ENCODE measurements around the gene DUOX2.
"Not testable (repeated sequence)": the region's sequence is repeated elsewhere in the genome, so short reads cannot be mapped to it uniquely, and the experiment has no call there.

DUOX2 gene

GRCh38 chr15:45118131-45118588 lies 4.2 kb upstream of the DUOX2 start:
- peak; percentile 83 for DNase-seq

- DNase-seq, result no peak
Measured at GRCh38 chr15:45117308-45118130, 3.5 kb upstream of the DUOX2 start.

DNA sequence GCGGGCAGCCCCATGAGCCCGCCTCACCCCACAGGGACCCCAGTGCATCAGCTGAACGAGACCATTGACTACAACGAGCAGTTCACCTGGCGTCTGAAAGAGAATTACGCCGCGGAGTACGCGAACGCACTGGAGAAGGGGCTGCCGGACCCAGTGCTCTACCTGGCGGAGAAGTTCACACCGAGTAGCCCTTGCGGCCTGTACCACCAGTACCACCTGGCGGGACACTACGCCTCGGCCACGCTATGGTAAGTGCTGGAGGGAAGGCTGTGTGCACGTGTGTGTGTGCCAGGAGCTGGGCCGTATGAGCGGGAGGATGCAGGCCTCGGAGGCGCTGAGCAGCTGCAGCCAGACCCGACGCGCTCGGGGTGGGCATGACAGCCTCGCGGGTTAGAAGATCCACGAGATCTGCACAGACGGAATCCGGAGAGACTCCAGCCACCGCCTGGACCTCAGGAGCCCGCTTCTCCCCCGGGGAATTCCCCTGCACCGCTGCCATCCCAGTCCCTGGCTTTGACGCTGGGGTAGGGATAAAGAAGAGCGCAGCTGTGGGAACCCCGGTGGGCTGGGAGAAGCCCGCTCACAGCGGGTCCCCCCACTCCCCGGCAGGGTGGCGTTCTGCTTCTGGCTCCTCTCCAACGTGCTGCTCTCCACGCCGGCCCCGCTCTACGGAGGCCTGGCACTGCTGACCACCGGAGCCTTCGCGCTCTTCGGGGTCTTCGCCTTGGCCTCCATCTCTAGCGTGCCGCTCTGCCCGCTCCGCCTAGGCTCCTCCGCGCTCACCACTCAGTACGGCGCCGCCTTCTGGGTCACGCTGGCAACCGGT lies 2.7 kb upstream of the DUOX2 start:
- DNase-seq, result no peak

- DNase-seq, result no peak
Measured at GRCh38 chr15:45116006-45116481, 2.1 kb upstream of the DUOX2 start.

DNA sequence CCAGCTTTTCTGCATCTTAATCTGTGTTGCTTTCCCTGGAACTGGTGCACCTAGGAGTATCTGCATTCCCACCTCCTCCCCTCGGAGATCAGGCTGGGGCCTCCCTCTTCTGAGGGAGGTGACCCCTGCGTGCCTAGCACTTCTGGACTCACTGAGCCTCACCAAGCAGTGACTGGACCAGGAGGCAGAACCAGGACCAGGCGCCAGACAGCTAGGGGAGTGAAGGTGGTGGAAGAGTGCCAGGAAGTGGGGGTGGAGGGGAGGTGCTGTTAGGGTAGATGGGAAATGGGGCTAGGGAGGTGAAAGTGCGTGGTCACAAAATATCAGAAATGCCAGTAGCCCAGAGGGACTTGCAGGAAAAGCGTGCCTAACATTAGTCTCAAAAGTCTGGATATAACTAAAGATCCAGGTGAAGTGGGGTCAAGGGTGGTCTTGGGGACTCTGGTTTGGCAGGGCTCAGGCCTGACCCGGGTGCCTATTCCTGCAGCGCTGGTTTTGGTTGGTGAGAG lies 1.4 kb upstream of the DUOX2 start:
- no peak for DNase-seq

DNA sequence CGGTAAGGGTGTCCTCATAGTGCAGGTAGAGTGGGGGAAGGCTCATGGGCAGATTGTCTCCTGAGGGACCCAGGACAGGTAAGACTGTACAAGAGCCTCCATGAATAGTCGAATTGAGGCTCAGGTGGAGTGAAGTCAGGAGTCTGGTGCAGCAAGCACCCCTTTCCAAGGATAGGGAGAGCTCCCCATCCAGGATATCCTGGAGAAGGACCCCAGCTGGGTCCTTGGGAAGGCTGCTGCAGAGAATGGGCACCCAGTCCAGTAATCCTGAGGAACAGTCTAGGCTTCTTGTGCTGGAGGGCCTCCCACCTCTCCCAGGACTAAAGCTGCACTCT lies 746 bp upstream of the DUOX2 start:
- no peak for DNase-seq

DNA sequence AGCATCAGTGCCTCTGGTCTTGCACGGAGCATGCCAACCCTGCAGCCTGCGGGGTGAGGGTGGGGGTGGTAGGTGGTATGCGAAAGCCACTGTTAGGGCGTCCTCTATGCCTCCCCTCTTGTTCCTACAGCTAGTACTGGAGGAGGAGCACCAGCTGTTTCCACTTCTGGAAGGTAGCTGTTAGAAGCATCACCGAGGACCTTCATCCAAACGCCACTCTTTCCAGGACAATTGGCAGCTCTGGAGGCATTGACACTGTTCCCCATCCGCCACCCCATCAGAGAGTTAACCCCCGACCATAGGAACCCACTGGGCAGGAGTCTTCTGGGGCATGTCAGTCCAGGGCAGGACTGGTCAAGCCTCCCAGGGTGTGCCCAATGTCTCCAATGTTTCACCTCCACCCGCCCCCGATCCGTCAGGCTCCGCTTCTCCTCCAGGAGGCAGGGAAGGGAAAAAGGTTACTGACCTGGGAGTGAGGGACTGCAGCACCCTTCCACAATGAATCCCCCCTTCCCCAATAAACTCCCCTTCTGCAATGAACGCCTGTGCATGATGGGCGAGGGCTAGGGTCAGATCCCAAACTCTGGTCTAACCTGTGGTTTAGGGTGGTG lies 487 bp downstream of the DUOX2 start:
- DNase-seq, result no peak

DNA sequence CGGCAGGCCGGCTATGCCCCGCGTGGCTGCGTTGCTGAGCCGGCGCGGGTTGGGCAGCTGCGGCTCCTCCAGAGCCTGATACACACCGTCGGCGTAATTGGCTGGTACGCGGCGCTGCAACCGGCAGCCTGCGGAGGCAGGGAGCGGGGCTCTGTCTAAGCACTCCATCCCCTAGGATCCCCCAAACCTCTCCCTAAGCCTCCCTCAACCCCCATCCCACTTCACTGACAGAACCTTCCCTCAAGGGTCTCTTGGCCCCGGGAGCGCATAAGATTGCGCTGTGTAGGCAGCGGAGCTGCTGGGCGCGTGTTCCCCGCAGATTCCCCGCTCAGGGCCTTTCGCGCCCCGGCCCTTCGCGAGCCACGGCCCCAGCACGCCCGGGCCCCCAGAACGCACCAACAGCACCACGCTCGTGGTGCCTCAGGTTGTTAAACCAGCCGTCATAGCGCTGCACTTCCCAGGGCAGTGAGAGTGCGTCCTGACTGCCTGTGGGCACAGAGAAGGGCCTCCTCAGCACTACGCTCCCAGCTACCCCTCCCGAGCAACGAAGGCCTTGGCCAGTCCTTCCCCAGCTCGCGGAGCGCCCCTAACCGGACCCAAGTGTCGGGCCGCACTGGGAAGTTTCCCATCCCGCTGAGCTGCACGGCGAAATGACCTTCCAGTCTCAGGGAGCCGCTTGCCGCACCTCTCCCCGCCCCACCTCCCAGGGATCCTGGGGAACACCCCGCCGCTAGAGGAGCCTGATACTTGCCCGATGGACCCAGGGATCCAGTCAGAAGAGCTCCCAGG lies 1.2 kb downstream of the DUOX2 start:
- DNase-seq, result no peak

DNA sequence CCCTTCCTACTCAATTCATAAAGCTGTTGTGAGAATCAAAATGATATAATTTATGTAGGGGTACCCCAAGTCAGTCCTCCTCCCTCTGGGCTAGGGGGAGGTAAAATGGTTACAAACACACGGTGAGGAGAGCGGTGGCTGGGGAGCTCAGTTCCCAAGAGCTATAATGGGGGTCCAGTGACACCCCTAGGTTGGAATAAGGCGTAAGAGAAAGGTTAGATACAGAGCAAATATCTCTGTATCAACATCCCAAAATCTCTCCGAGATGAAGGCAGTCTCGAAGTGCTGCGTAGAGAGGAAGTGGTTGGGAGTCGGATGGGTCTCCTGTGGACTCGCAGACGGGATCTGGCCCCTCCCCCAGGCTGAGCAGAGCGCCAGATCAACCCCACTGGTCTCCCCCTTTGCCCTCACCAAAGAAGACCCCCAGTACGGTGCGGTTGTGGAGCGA lies 1.8 kb downstream of the DUOX2 start:
- DNase-seq, result no peak

DNA sequence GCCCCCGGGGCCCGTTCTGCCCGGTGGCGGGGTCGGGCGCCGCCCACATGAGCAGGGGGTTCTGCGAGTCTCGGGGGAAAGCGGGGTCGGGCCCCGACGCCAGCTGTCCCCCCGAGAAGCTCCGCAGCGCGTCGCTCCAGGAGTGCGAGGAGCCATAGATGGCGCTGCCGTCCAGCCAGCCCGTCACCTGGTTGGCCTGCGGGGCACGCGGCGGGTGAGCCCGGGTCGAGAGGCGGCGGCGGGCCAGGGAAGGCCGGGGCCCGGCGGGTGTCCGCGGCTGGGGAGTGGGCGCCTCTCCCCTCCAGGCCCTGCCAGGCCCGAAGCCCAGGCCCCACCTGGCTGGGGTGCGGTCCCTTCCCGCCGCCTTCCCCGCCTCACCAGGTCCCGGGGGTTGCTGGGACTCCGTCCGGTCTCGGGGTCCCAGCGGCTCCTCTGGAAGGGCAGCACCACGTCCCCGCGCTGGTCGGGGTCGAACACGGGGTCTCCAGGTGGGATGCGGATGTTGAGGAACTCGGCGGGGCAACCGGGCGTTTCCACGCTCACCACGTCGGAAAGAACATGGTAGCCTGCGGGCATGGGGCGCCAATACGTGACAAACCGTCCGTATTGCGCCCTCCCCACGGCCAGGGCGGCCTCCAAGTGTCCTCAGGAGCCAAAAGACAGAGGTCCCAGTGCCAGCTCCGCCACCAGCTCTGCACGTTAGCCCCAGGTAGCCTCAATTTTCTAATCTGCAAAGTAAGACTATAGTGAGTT lies 2.4 kb downstream of the DUOX2 start:
- no peak for DNase-seq

GRCh38 chr15:45110256-45110820 lies 3.6 kb downstream of the DUOX2 start:
- no peak for DNase-seq

- DNase-seq, result no peak
Measured at GRCh38 chr15:45107941-45108630, 5.9 kb downstream of the DUOX2 start.

- DNase-seq, result no peak
Measured at GRCh38 chr15:45106002-45106790, 7.8 kb downstream of the DUOX2 start.

DNA sequence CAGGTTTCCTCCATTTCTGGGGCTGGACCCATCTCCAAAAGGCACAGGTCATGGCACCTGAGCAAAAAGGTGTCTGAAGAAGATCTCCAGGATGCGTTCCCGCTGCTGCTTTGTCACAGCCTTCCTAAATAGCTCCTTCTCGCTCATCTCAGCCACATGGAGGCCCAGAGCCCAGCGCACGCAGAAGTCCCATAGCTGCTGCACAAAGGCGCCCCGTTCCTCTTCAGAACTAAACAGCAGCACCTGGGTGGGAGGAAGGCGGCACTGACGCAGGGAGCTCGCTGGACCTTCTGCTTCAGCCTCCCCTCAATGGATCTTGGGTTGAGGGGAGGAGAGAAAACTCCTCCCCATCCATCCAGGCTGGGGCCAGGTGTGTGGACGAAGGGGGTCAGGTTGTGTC lies 8.4 kb downstream of the DUOX2 start:
- DNase-seq, result no peak

GRCh38 chr15:45104170-45104569 lies 9.8 kb downstream of the DUOX2 start:
- not testable (repeated sequence) for DNase-seq

GRCh38 chr15:45102226-45102625 lies 11.7 kb downstream of the DUOX2 start:
- DNase-seq, result no peak

DNA sequence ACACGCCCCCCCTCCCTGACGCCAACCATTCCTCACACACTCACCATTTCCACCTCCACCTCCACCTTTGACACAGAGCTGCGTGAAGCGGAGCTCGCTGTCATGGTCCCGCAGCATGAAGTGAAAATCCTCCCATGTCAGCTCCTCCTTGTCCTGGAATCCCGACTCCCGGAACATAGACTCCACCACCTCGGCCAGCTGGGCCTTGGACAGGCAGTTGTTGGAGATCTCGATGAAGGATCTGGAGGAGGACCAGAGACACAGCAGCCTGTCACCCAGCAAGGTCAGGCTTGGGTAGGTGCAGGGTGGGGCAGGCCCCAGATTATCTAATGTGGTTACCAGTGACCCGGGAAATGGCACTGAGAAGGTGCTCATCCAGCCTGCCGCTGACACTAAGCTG lies 12.2 kb downstream of the DUOX2 start:
- no peak for DNase-seq

DNA sequence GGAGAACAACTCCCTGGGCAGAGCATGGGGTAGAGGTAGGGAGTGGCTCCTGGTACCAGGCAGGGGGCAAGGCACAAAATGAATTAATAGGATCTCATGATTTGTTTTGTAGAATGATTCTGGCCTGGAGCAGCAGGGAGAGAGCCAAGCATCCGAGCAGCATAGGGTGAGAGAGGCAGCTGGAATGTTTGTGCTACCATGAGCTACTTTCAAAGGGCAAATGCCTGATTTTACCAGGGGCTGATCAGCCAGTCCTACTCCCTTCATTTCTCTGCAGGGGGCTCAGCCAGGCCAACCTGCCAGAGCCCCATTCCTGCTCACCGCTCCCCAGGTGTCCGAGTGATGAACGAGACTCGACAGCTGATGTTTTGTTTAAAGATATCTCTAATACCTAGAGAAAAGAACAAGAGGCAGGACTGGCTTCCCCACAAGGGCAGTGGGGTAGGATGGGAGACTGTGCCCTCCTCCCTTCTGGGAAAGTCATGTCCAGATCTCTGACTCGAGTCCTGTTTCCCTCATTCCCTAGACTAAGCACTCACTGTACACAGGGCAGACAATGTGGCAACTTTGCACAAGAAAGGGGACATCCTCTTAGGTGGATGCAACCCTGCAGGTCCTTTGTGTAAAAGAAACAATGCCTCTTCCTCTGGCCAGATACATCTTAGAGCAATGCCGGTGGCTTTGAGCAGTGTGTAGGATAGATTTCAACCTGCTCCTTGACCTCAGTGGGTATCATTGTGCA lies 12.9 kb downstream of the DUOX2 start:
- no peak for DNase-seq

GRCh38 chr15:45099549-45100165 lies 14.3 kb downstream of the DUOX2 start:
- no peak for DNase-seq
